Measurements from ENCODE around the gene HECA.

DNA sequence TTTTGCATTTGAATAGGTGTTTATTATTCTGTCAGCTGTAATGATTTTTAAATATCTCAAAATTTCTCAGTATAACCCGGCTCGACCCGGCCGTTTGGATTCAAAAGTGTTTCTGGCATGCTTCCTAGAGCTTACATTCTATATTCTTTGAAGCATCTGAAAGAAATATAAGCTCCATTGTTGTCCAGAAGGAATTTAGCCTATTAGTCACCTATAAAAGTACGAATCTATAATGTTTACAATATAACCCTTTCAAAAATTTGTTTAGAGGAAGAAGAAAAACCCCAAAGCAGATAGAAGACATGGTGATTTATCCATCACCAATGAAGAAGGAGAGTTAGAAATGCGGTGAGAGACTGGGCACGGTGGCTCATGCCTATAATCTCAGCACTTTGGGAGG is 22.3 kb upstream of the HECA start:
- TF ChIP-seq, protein P1, sequence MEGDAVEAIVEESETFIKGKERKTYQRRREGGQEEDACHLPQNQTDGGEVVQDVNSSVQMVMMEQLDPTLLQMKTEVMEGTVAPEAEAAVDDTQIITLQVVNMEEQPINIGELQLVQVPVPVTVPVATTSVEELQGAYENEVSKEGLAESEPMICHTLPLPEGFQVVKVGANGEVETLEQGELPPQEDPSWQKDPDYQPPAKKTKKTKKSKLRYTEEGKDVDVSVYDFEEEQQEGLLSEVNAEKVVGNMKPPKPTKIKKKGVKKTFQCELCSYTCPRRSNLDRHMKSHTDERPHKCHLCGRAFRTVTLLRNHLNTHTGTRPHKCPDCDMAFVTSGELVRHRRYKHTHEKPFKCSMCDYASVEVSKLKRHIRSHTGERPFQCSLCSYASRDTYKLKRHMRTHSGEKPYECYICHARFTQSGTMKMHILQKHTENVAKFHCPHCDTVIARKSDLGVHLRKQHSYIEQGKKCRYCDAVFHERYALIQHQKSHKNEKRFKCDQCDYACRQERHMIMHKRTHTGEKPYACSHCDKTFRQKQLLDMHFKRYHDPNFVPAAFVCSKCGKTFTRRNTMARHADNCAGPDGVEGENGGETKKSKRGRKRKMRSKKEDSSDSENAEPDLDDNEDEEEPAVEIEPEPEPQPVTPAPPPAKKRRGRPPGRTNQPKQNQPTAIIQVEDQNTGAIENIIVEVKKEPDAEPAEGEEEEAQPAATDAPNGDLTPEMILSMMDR (IDR thresholded peaks at IDR 0.05) = no peak
- TF ChIP-seq POLR2A (IDR thresholded peaks at IDR 0.05) = no peak
